H1 (cell line): ENCODE results near the gene PDGFB. TPM values are rescaled to one million over a fixed set of nuclear protein-coding genes. Genes with fewer than 3 reads are reported as not detected.

Experiments used
- CTCF ChIA-PET: fragments of 300-600 bp; sonication (Branson Sonifier 250); formaldehyde crosslinking; loops from one replicate; lab custom pipeline; 2021; ENCODE audit not compliant: partially characterized antibody; lab: Charles Lee
- POLR2A ChIA-PET: fragments of 300-600 bp; sonication (Branson Sonifier 250); formaldehyde crosslinking; loops from one replicate; lab custom pipeline; 2021; ENCODE audit warnings: inconsistent platforms; ENCODE audit not compliant: partially characterized antibody; lab: Charles Lee
- DNase-seq, 2 experiments: peaks; one replicate each; pipeline versions ENCODE4 v3.0.0 to v3.0.0-alpha.2; 2010 to 2022; ENCODE audit warnings: low spot score in 2 of 2, low read depth in 1 of 2, mixed read lengths in 1 of 2
- FAIRE-seq: peaks from 2 replicates; lab custom pipeline; 2011; peaks lifted over from hg19 to GRCh38; lab: Jason Lieb, UNC
- H2AFZ ChIP-seq: 2 replicates; pipeline ENCODE4 v1.8.1; 2012; ENCODE audit warnings: low read length, inconsistent platforms
- H2AK5ac ChIP-seq: 2 replicates; pipeline ENCODE4 v1.6.1; 2013; ENCODE audit warnings: low read depth, low read length
- H2BK120ac ChIP-seq: replicated peaks from 2 replicates; pipeline ENCODE3; 2013; ENCODE audit warnings: low read depth, low read length, inconsistent platforms
- H2BK12ac ChIP-seq: 2 replicates; pipeline ENCODE4 v1.6.1; 2013; ENCODE audit warnings: low read depth, low read length
- H2BK15ac ChIP-seq: 2 replicates; pipeline ENCODE4 v1.6.1; 2013; ENCODE audit warnings: low read length
- H2BK20ac ChIP-seq: 2 replicates; pipeline ENCODE4 v1.6.1; 2013; ENCODE audit warnings: low read length
- H2BK5ac ChIP-seq: 2 replicates; pipeline ENCODE4 v1.6.1; 2013; ENCODE audit warnings: low read depth, low read length
- H3K14ac ChIP-seq: 2 replicates; pipeline ENCODE4 v1.6.1; 2013; ENCODE audit warnings: inconsistent platforms; ENCODE audit not compliant: insufficient read length
- H3K18ac ChIP-seq: 2 replicates; pipeline ENCODE4 v1.6.1; 2013; ENCODE audit warnings: low read length; ENCODE audit errors: extremely low read depth
- H3K23ac ChIP-seq: 2 replicates; pipeline ENCODE4 v1.6.1; 2013; ENCODE audit warnings: inconsistent platforms; ENCODE audit not compliant: insufficient read length
- H3K23me2 ChIP-seq: 2 replicates; pipeline ENCODE4 v1.6.1; 2013; ENCODE audit warnings: low read depth, low read length
- H3K27ac ChIP-seq: 2 replicates; pipeline ENCODE4 v1.6.1; 2011; ENCODE audit warnings: low read depth, low read length, inconsistent platforms
- H3K27me3 ChIP-seq, 4 experiments: replicated peaks in 1 of 4; 1 replicate in 1 of 4; 2 replicates in 3 of 4; pipeline versions ENCODE4 v1.6.1 to v1.8.1; 2011 to 2013; ENCODE audit warnings: low read length in 3 of 4, mild to moderate bottlenecking in 3 of 4, inconsistent platforms in 2 of 4, mixed read lengths in 2 of 4, moderate library complexity in 1 of 4; ENCODE audit not compliant: control insufficient read depth in 3 of 4, insufficient read depth in 3 of 4; ENCODE audit errors: extremely low read depth in 1 of 4
- H3K36me3 ChIP-seq, 4 experiments: 2 replicates each; pipeline versions ENCODE4 v1.6.1 to v1.8.1; 2011 to 2013; ENCODE audit warnings: mild to moderate bottlenecking in 4 of 4, low read length in 3 of 4, moderate library complexity in 2 of 4, control low read depth in 1 of 4, inconsistent platforms in 1 of 4; ENCODE audit not compliant: insufficient read depth in 4 of 4, control insufficient read depth in 2 of 4
- H3K4ac ChIP-seq: replicated peaks from 2 replicates; pipeline ENCODE3; 2013; ENCODE audit warnings: low read length, low read depth, mixed read lengths, inconsistent platforms; ENCODE audit not compliant: insufficient read length
- H3K4me1 ChIP-seq, 4 experiments: replicated peaks in 1 of 4; 1 replicate in 1 of 4; 2 replicates in 3 of 4; pipeline versions ENCODE4 v1.6.1 to v1.8.1; 2011 to 2013; ENCODE audit warnings: low read length in 3 of 4, inconsistent platforms in 2 of 4, mixed read lengths in 1 of 4; ENCODE audit not compliant: insufficient read depth in 4 of 4, control insufficient read depth in 3 of 4
- H3K4me2 ChIP-seq, 2 experiments: 2 replicates each; pipeline versions ENCODE4 v1.6.1 to v1.8.1; 2011 to 2013; ENCODE audit warnings: low read depth in 2 of 2, low read length in 2 of 2, control low read depth in 1 of 2, inconsistent platforms in 1 of 2, mild to moderate bottlenecking in 1 of 2; ENCODE audit not compliant: insufficient read depth in 1 of 2
- H3K4me3 ChIP-seq, 4 experiments: fragments of 200-600, 300-600 bp in 1 of 4; sonication (generic), shearing (Covaris generic), sonication (Bioruptor Twin) in 1 of 4; 2 replicates each; pipeline versions ENCODE4 v1.5.1 to v1.8.1; 2011 to 2016; ENCODE audit warnings: low read length in 4 of 4, low read depth in 3 of 4, control low read depth in 2 of 4, inconsistent platforms in 2 of 4, mild to moderate bottlenecking in 2 of 4, mixed read lengths in 1 of 4, moderate library complexity in 1 of 4; ENCODE audit not compliant: insufficient read depth in 2 of 4; ENCODE audit errors: extremely low read depth in 1 of 4
- H3K56ac ChIP-seq: replicated peaks from 2 replicates; pipeline ENCODE3; 2013; ENCODE audit warnings: low read depth, mild to moderate bottlenecking, mixed read lengths, low read length, inconsistent platforms; ENCODE audit not compliant: insufficient read length
- H3K79me1 ChIP-seq: 2 replicates; pipeline ENCODE4 v1.6.1; 2013; ENCODE audit warnings: low read depth, low read length, control low read depth
- H3K79me2 ChIP-seq, 2 experiments: 2 replicates each; pipeline versions ENCODE4 v1.6.1 to v1.8.1; 2012 to 2013; ENCODE audit warnings: low read length in 2 of 2, mild to moderate bottlenecking in 2 of 2, inconsistent platforms in 1 of 2; ENCODE audit not compliant: insufficient read depth in 2 of 2, control insufficient read depth in 1 of 2
- H3K9ac ChIP-seq, 4 experiments: replicated peaks in 1 of 4; 1 replicate in 1 of 4; 2 replicates in 3 of 4; pipeline versions ENCODE4 v1.6.1 to v1.8.1; 2011 to 2013; ENCODE audit warnings: low read depth in 3 of 4, low read length in 3 of 4, control low read depth in 2 of 4, mild to moderate bottlenecking in 2 of 4, moderate library complexity in 2 of 4, inconsistent platforms in 1 of 4; ENCODE audit errors: extremely low read depth in 1 of 4
- H3K9me3 ChIP-seq, 2 experiments: 2 replicates each; pipeline versions ENCODE4 v1.6.1 to v1.8.1; 2012 to 2013; ENCODE audit warnings: mild to moderate bottlenecking in 2 of 2, moderate library complexity in 2 of 2, control low read depth in 1 of 2, inconsistent platforms in 1 of 2, low read depth in 1 of 2, low read length in 1 of 2, mixed read lengths in 1 of 2; ENCODE audit not compliant: insufficient read depth in 2 of 2
- H4K20me1 ChIP-seq, 2 experiments: replicated peaks in 1 of 2; 2 replicates each; pipeline versions ENCODE3 to v1.8.1; 2011 to 2013; ENCODE audit warnings: inconsistent platforms in 2 of 2, low read length in 2 of 2, mild to moderate bottlenecking in 1 of 2; ENCODE audit not compliant: insufficient read depth in 2 of 2, control insufficient read depth in 1 of 2
- H4K5ac ChIP-seq: 2 replicates; pipeline ENCODE4 v1.6.1; 2013; ENCODE audit warnings: low read length, low read depth, mixed read lengths, inconsistent platforms; ENCODE audit not compliant: insufficient read length
- H4K8ac ChIP-seq: 2 replicates; pipeline ENCODE4 v1.8.0; 2013; ENCODE audit warnings: mild to moderate bottlenecking, moderate library complexity, low read length, inconsistent platforms; ENCODE audit not compliant: insufficient read depth; ENCODE audit errors: extremely low read depth
- H4K91ac ChIP-seq: replicated peaks from 2 replicates; pipeline ENCODE3; 2013; ENCODE audit warnings: low read length, mixed read lengths, inconsistent platforms; ENCODE audit not compliant: insufficient read length
- CEBPB ChIP-seq: IDR thresholded peaks from 2 replicates; pipeline ENCODE4 v1.6.1; 2012; ENCODE audit warnings: low read depth, low read length
- RAD21 ChIP-seq, 2 experiments: IDR thresholded peaks in 1 of 2; conservative IDR thresholded peaks in 1 of 2; 2 replicates each; pipeline ENCODE4 v1.6.1; 2011; ENCODE audit warnings: low read depth in 2 of 2, low read length in 2 of 2, improper control_type of control experiment in 1 of 2, inconsistent platforms in 1 of 2, mild to moderate bottlenecking in 1 of 2, moderate library complexity in 1 of 2
- RBBP5 ChIP-seq: IDR thresholded peaks from 2 replicates; pipeline ENCODE4 v1.7.1; 2012; ENCODE audit warnings: low read depth, mild to moderate bottlenecking, inconsistent platforms, low read length, moderate library complexity, borderline replicate concordance
- SP2 ChIP-seq: IDR thresholded peaks from 2 replicates; pipeline ENCODE4 v1.6.1; 2012; ENCODE audit warnings: mild to moderate bottlenecking, low read length, inconsistent platforms
- SRF ChIP-seq: IDR thresholded peaks from 2 replicates; pipeline ENCODE4 v1.6.1; 2011; ENCODE audit warnings: mild to moderate bottlenecking, low read depth, low read length, moderate library complexity
- TCF12 ChIP-seq: IDR thresholded peaks from 2 replicates; pipeline ENCODE4 v1.6.1; 2011; ENCODE audit warnings: low read depth, mild to moderate bottlenecking, low read length
- TEAD4 ChIP-seq: IDR thresholded peaks from 2 replicates; pipeline ENCODE4 v1.6.1; 2012; ENCODE audit warnings: low read depth, low read length, inconsistent platforms, mixed read lengths
- WGBS, 2 experiments: shearing (Covaris generic) in 1 of 2; methylation state at CpG; one replicate each; pipeline versions ENCODE4 v1.1.6 to v1.1.7; 2013 to 2015; ENCODE audit warnings: low lambda C conversion rate in 2 of 2, mixed read lengths in 2 of 2, inconsistent platforms in 1 of 2, low coverage in 1 of 2, missing lambda C conversion rate in 1 of 2; ENCODE audit not compliant: insufficient replicate concordance in 2 of 2, insufficient coverage in 1 of 2, insufficient read length in 1 of 2; ENCODE audit errors: extremely low coverage in 1 of 2, missing lambda C conversion rate in 1 of 2; 5-methylcytosine and 5-hydroxymethylcytosine counted together
- polyA plus RNA-seq, 7 experiments: library from polyadenylated mRNA; depleted of rRNA in 3 of 7; stranded (reverse) in 5 of 7; unstranded in 2 of 7; fragments of >200 nt in 5 of 7; fragments of 200-250 nt in 2 of 7; gene quantifications; 1 replicate in 5 of 7; 2 replicates in 1 of 7; 4 replicates in 1 of 7; pipeline versions ENCODE4 v1.2.1 to v1.2.3, GENCODE V29; 2011 to 2013; ENCODE audit warnings: missing spikeins in 2 of 7, mixed read lengths in 2 of 7
- total RNA-seq: library from RNA; stranded (reverse); fragmentation: NEBNext Ultra II Directional; extraction: Animal tissue kit (Norgen Biotek cat#: 25700); gene quantifications from 2 replicates; pipeline ENCODE4 v1.2.1, GENCODE V29; 2021

The PDGFB gene
- total and polyA plus RNA-seq, 2 of the 8 experiments (the other 6 are each of a cell fraction or from before 2014, with no cell fraction given): 3.9 to 8.5 TPM

- H3K27ac ChIP-seq: no peak overlapping the region
- no peaks in the 10 kb centered on the region for H3K23me2 ChIP-seq
- TF ChIP-seq TEAD4 (no peak), SRF (no peak), RBBP5 (no peak), SP2 (no peak), TCF12 (no peak), CEBPB (no peak), RAD21 (IDR thresholded peaks at IDR 0.05 in 1 of 2, conservative IDR thresholded peaks at IDR 0.05 in 1 of 2; ENCODE audit: low read depth in 2 of 2, low read length in 2 of 2) (no peak)
- TF ChIP-seq, all 59 proteins: peak for 0
- POLR2A ChIA-PET: interaction anchor here (1.0 to 5.3 kb wide), 12 partner anchors 9 to 114 kb away, joined by 3 to 28 read pairs (median 6); partner anchors contain the start of gene RPL3
- Histone ChIP-seq H3K9me3 (no peaks in the 10 kb centered on the region), H2AFZ (no peak overlapping the region), H2AK5ac (peak overlapping the region; percentile 66; the same call in 1 of the 2 replicates), H3K79me1 (no peaks in the 10 kb centered on the region), H2BK5ac (no peak overlapping the region), H3K4me1 (peaks cover 0 to 9% (median 4%) of the 10 kb centered on the region in 4 experiments; a peak in 5 of 7 replicates), H3K23ac (no peak overlapping the region), H3K56ac (no peak overlapping the region), H2BK15ac (peak overlapping the region; percentile 34; the same call in 1 of the 2 replicates), H2BK120ac (no peak overlapping the region), H4K5ac (no peak overlapping the region), H3K4me2 (no peak overlapping the region), H3K9ac (no peak overlapping the region; a peak in 1 of 7 replicates), H3K18ac (peak overlapping the region; percentile 60; the same call in 1 of the 2 replicates), H3K27me3 (no peaks in the 10 kb centered on the region), H3K36me3 (no peaks in the 10 kb centered on the region), H4K20me1 (no peaks in the 10 kb centered on the region), H2BK20ac (peak overlapping the region; percentile 72; the same call in 1 of the 2 replicates), H3K4me3 (no peak overlapping the region), H4K8ac (0 out of 2 replicates have a peak overlapping the region, but pooled peaks have one; percentile 28), H3K4ac (no peak overlapping the region), H2BK12ac (peak overlapping the region; percentile 87; the same call in 1 of the 2 replicates), H3K79me2 (no peaks in the 10 kb centered on the region), H4K91ac (no peak overlapping the region), H3K14ac (no peak overlapping the region)
- WGBS, 2 experiments: 90% methylated on average over 8 of the region's 8 CpGs; no CpG with 5 or more reads in 1 of the 2 experiments
- FAIRE-seq (no peak), DNase-seq (no peak)
- CTCF ChIA-PET: interaction anchor here (0.6 to 2.0 kb wide), 13 partner anchors 11 to 188 kb away, joined by 3 to 6 read pairs (median 3); no protein-coding TSS in a partner anchor
Measured at GRCh38 chr22:39205344-39206021, 39.3 kb downstream of the PDGFB start.
